H1 (cell line): ENCODE results near the gene GRIK1. TPM values are rescaled to one million over a fixed set of nuclear protein-coding genes. Genes with fewer than 3 reads are reported as not detected.

Source experiments
- CEBPB ChIP-seq: IDR thresholded peaks from 2 replicates; pipeline ENCODE4 v1.6.1; 2012; ENCODE audit warnings: low read depth, low read length
- HDAC6 ChIP-seq: IDR thresholded peaks from one replicate; pipeline ENCODE4 v1.7.1; 2012; ENCODE audit warnings: low read depth, mild to moderate bottlenecking, inconsistent platforms, low read length, moderate library complexity
- KDM1A ChIP-seq: fragments of 200-600, 300-600 bp; sonication (generic); IDR thresholded peaks from 2 replicates; pipeline ENCODE4 v1.7.1; 2016; ENCODE audit warnings: mild to moderate bottlenecking, low read length, borderline replicate concordance
- MAX ChIP-seq: IDR thresholded peaks from 2 replicates; pipeline ENCODE4 v1.6.1; 2012; ENCODE audit warnings: inconsistent platforms
- NANOG ChIP-seq: IDR thresholded peaks from 2 replicates; pipeline ENCODE4 v1.6.1; 2011; ENCODE audit warnings: low read length, low read depth, mild to moderate bottlenecking, inconsistent platforms; ENCODE audit not compliant: insufficient read depth, poor library complexity, severe bottlenecking
- SIRT6 ChIP-seq: IDR thresholded peaks from one replicate; pipeline ENCODE4 v1.7.1; 2012; ENCODE audit warnings: low read length, inconsistent platforms
- YY1 ChIP-seq: IDR thresholded peaks from 2 replicates; pipeline ENCODE4 v1.6.1; 2011; ENCODE audit warnings: low read depth, mild to moderate bottlenecking, low read length
- polyA plus RNA-seq, 7 experiments: library from polyadenylated mRNA; depleted of rRNA in 3 of 7; stranded (reverse) in 5 of 7; unstranded in 2 of 7; fragments of >200 nt in 5 of 7; fragments of 200-250 nt in 2 of 7; gene quantifications; 1 replicate in 5 of 7; 2 replicates in 1 of 7; 4 replicates in 1 of 7; pipeline versions ENCODE4 v1.2.1 to v1.2.3, GENCODE V29; 2011 to 2013; ENCODE audit warnings: missing spikeins in 2 of 7, mixed read lengths in 2 of 7
- total RNA-seq: library from RNA; stranded (reverse); fragmentation: NEBNext Ultra II Directional; extraction: Animal tissue kit (Norgen Biotek cat#: 25700); gene quantifications from 2 replicates; pipeline ENCODE4 v1.2.1, GENCODE V29; 2021

GRIK1 gene
- total and polyA plus RNA-seq, 2 of the 8 experiments (the other 6 are each of a cell fraction or from before 2014, with no cell fraction given): 0.11 to 0.32 TPM

- no peak for TF ChIP-seq YY1
- no peak for TF ChIP-seq CEBPB
- no peak for TF ChIP-seq HDAC6
- no peak for TF ChIP-seq MAX
- TF ChIP-seq KDM1A: no peak
- TF ChIP-seq NANOG: no peak
- no peak for TF ChIP-seq SIRT6
Measured at GRCh38 chr21:29715089-29715488, 224.7 kb downstream of the GRIK1 start (continued).
